SU-DHL-6 (cell line): Measurements from ENCODE around the gene C8A.

Experiments
- CTCF ChIP-seq: fragments of 200-600 bp; sonication (generic); IDR thresholded peaks from one replicate; pipeline ENCODE4 v1.5.1; 2017; ENCODE audit warnings: antibody characterized with exemption, mild to moderate bottlenecking, low read length, moderate library complexity; ENCODE audit not compliant: insufficient read depth, poor library complexity, severe bottlenecking
- EZH2phosphoT487 ChIP-seq: fragments of 200-600 bp; sonication (generic), shearing (Covaris generic); conservative IDR thresholded peaks from 2 replicates; pipeline ENCODE4 v1.6.1; 2018; ENCODE audit warnings: mild to moderate bottlenecking, antibody characterized with exemption, low read length, moderate library complexity, mixed read lengths

GRCh38 chr1:56908619-56909221 is 54.1 kb downstream of the C8A start:
- no peak for TF ChIP-seq CTCF
- TF ChIP-seq EZH2phosphoT487: no peak
